ENCODE results near the gene FLYWCH1. TPM values are rescaled to one million over a fixed set of nuclear protein-coding genes. Genes with fewer than 3 reads are reported as not detected.

FLYWCH1 gene
- total and polyA plus RNA-seq, 10 of the 15 experiments (the other 5 are each of a cell fraction or from before 2014, with no cell fraction given) = 0.47 to 33.8 (median 11.2) TPM

GRCh38 chr16:2899564-2900072 lies 12.1 kb upstream of the FLYWCH1 start:
- no peak overlapping the region for H3K4me3 ChIP-seq
- 92% methylated on average over 13 of the region's 13 CpGs for WGBS (ENCODE audit: insufficient coverage, insufficient replicate concordance, low lambda C conversion rate, missing lambda C conversion rate)
- no peak overlapping the region for H3K9ac ChIP-seq (ENCODE audit: control insufficient read depth, insufficient read depth, low read length)
- POLR2A ChIA-PET = interaction anchor here (0.7 to 3.4 kb wide), 4 partner anchors 11 to 97 kb away, joined by 3 to 20 read pairs (median 4); partner anchors contain the start of gene FLYWCH2
- no peaks in the 10 kb centered on the region for H3K4me1 ChIP-seq (ENCODE audit: control insufficient read depth, insufficient read depth, low read length)
- no peak overlapping the region for H2AFZ ChIP-seq (ENCODE audit: control insufficient read depth, low read depth, low read length)
- H3K27ac ChIP-seq (ENCODE audit: control insufficient read depth, insufficient read depth) = no peak overlapping the region
- RAD21 ChIA-PET (ENCODE audit: unreplicated experiment) = interaction anchor here (0.6 to 1.6 kb wide), 2 partner anchors 16 to 25 kb away, joined by 3 to 8 read pairs; partner anchors contain the start of gene FLYWCH2
- ATAC-seq (no peak), FAIRE-seq (no peak), DNase-seq (ENCODE audit: low read depth, low spot score) (no peak)
- H3K9me3 ChIP-seq (replicated peaks; ENCODE audit: control insufficient read depth, insufficient read depth, low read length) = no peaks in the 10 kb centered on the region
- H3K36me3 ChIP-seq (ENCODE audit: control insufficient read depth in 2 of 2, insufficient read depth in 2 of 2, low read length in 1 of 2) = no peaks in the 10 kb centered on the region
- SMC1A ChIA-PET (ENCODE audit: uncharacterized antibody, unreplicated experiment) = interaction anchor here (0.7 to 1.9 kb wide), 4 partner anchors 11 to 24 kb away, joined by 3 to 9 read pairs (median 4); partner anchors contain the start of gene FLYWCH2
- no TSS peak for BruUV-seq (replicated peaks)
- no peaks in the 10 kb centered on the region for H3K79me2 ChIP-seq (ENCODE audit: control insufficient read depth, insufficient read depth, low read length)
- H3K27me3 ChIP-seq (replicated peaks in 1 of 2; ENCODE audit: control insufficient read depth in 2 of 2, insufficient read depth in 2 of 2, low read length in 1 of 2) = no peaks in the 10 kb centered on the region
- intact Hi-C loops (cut with micrococcal nuclease; ENCODE audit: unreplicated experiment) (no loop called here), in situ Hi-C loops (cut with MboI) (no loop called here)
- H3K4me2 ChIP-seq (ENCODE audit: control insufficient read depth, insufficient read depth) = no peak overlapping the region
- no peaks in the 10 kb centered on the region for H4K20me1 ChIP-seq (ENCODE audit: control insufficient read depth, insufficient read depth)
- CTCF ChIA-PET = interaction anchor here (0.9 to 1.7 kb wide), 4 partner anchors 25 to 132 kb away, joined by 3 to 6 read pairs (median 4); no protein-coding TSS in a partner anchor
- no peak for TF ChIP-seq FOXM1 (IDR thresholded peaks at IDR 0.05; ENCODE audit: low read depth, low read length)
- TF ChIP-seq BRCA1 (IDR thresholded peaks at IDR 0.05; ENCODE audit: low read depth, low read length) = no peak
- no peak for TF ChIP-seq USF2 (IDR thresholded peaks at IDR 0.05; ENCODE audit: borderline replicate concordance, low read depth, low read length)
- TF ChIP-seq BHLHE40 (IDR thresholded peaks at IDR 0.05; ENCODE audit: borderline replicate concordance in 1 of 2, low read depth in 2 of 2, low read length in 1 of 2) = no peak

GRCh38 chr16:2900526-2901075 lies 11.1 kb upstream of the FLYWCH1 start:
- RAD21 ChIA-PET (ENCODE audit: unreplicated experiment) = no interaction called here
- no peak overlapping the region for H3K4me3 ChIP-seq
- H3K36me3 ChIP-seq (ENCODE audit: control insufficient read depth in 2 of 2, insufficient read depth in 2 of 2, low read length in 1 of 2) = no peaks in the 10 kb centered on the region
- no peak for DNase-seq (ENCODE audit: low read depth, low spot score)
- no peak for FAIRE-seq
- no peaks in the 10 kb centered on the region for H3K9me3 ChIP-seq (replicated peaks; ENCODE audit: control insufficient read depth, insufficient read depth, low read length)
- CTCF ChIA-PET = interaction anchor here (1.7 kb wide), 1 partner anchor 27 kb away, joined by 6 read pairs; no protein-coding TSS in a partner anchor
- POLR2A ChIA-PET = no interaction called here
- H3K79me2 ChIP-seq (ENCODE audit: control insufficient read depth, insufficient read depth, low read length) = no peaks in the 10 kb centered on the region
- H3K4me2 ChIP-seq (ENCODE audit: control insufficient read depth, insufficient read depth) = no peak overlapping the region
- H3K27me3 ChIP-seq (replicated peaks in 1 of 2; ENCODE audit: control insufficient read depth in 2 of 2, insufficient read depth in 2 of 2, low read length in 1 of 2) = no peaks in the 10 kb centered on the region
- H2AFZ ChIP-seq (ENCODE audit: control insufficient read depth, low read depth, low read length) = no peak overlapping the region
- H3K9ac ChIP-seq (ENCODE audit: control insufficient read depth, insufficient read depth, low read length) = no peak overlapping the region
- SMC1A ChIA-PET (ENCODE audit: uncharacterized antibody, unreplicated experiment) = interaction anchor here (0.6 kb wide), 1 partner anchor 18 kb away, joined by 5 read pairs; no protein-coding TSS in a partner anchor
- WGBS (ENCODE audit: insufficient coverage, insufficient replicate concordance, low lambda C conversion rate, missing lambda C conversion rate) = 92% methylated on average over 15 of the region's 15 CpGs
- in situ Hi-C loops (cut with MboI) (no loop called here), intact Hi-C loops (cut with micrococcal nuclease; ENCODE audit: unreplicated experiment) (no loop called here)
- H3K4me1 ChIP-seq (ENCODE audit: control insufficient read depth, insufficient read depth, low read length) = no peaks in the 10 kb centered on the region
- no peaks in the 10 kb centered on the region for H4K20me1 ChIP-seq (ENCODE audit: control insufficient read depth, insufficient read depth)
- no peak overlapping the region for H3K27ac ChIP-seq (ENCODE audit: control insufficient read depth, insufficient read depth)
- ATAC-seq = no peak
- no TSS peak for BruUV-seq (replicated peaks)
- no peak for TF ChIP-seq CTCF (IDR thresholded peaks at IDR 0.05 in 2 of 3, conservative IDR thresholded peaks at IDR 0.05 in 1 of 3; ENCODE audit: control insufficient read depth in 2 of 3, extremely low read depth in 1 of 3, insufficient read depth in 1 of 3, low read depth in 3 of 3, low read length in 3 of 3)
- no peak for TF ChIP-seq MTA2 (IDR thresholded peaks at IDR 0.05; ENCODE audit: low read depth)
- no peak for TF ChIP-seq BMI1 (IDR thresholded peaks at IDR 0.05; ENCODE audit: borderline replicate concordance)
- no peak for TF ChIP-seq PAX5 (IDR thresholded peaks at IDR 0.05; ENCODE audit: borderline replicate concordance, low read depth, low read length)
- TF ChIP-seq HSF1 (IDR thresholded peaks at IDR 0.05; ENCODE audit: low read depth, low read length) = no peak
- no peak for TF ChIP-seq EZH2 (IDR thresholded peaks at IDR 0.05; ENCODE audit: borderline replicate concordance, control insufficient read depth, low read depth, low read length)
- no peak for TF ChIP-seq CEBPB (IDR thresholded peaks at IDR 0.05; ENCODE audit: borderline replicate concordance in 1 of 2, low read depth in 2 of 2, low read length in 2 of 2)
